Nephron progenitor cell (in vitro differentiated cells): ENCODE measurements around the gene KLK12.

Experiments
- DNase-seq: peaks from one replicate; pipeline ENCODE4 v3.0.0; 2021
- H3K27ac Mint-ChIP-seq: 2 replicates; pipeline ENCODE4 v1.8.0; 2021; ENCODE audit warnings: mild to moderate bottlenecking, moderate library complexity, mixed read lengths
- H3K27me3 Mint-ChIP-seq: 2 replicates; pipeline ENCODE4 v1.8.0; 2021; ENCODE audit warnings: mild to moderate bottlenecking, low read depth, mixed read lengths; ENCODE audit not compliant: poor library complexity
- H3K36me3 Mint-ChIP-seq: 2 replicates; pipeline ENCODE4 v1.8.0; 2021; ENCODE audit warnings: low read depth, mixed read lengths
- H3K4me1 Mint-ChIP-seq: 2 replicates; pipeline ENCODE4 v1.8.0; 2021; ENCODE audit warnings: mixed read lengths
- H3K4me3 Mint-ChIP-seq: 2 replicates; pipeline ENCODE4 v1.8.0; 2021; ENCODE audit warnings: mild to moderate bottlenecking, moderate library complexity, mixed read lengths
- H3K9me3 Mint-ChIP-seq: 2 replicates; pipeline ENCODE4 v1.8.0; 2021; ENCODE audit warnings: mild to moderate bottlenecking, moderate library complexity, mixed read lengths
- CTCF ChIP-seq: fragments of 200-600 bp; sonication (generic); IDR thresholded peaks from 2 replicates; pipeline ENCODE4 v1.5.0; 2021; ENCODE audit warnings: antibody characterized with exemption

The KLK12 gene

DNA sequence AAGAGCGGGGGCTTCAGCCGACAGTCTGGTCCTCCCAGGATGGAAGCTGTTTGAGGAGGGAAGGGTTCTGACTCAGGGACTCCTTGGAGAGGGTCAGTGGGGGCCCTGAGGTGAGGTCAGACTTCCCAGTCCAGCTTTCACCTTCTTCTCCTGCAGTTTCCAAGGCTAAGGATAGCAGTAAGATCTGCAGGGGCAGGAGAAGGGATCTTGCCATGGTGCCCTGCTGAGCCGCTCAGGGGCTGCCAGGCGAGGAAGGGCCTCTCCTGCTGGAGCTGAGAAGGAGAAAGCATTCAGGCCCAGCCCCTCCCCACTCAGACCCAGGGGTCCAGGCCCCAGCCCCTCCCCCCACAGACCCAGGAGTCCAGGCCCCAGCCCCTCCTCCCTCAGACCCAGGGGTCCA, 52.6 kb downstream of the KLK12 start:
- Mint-ChIP-seq H3K4me1 (peaks cover 50% of the 10 kb centered on the region), H3K9me3 (peaks cover 6% of the 10 kb centered on the region), H3K27me3 (peaks cover 63% of the 10 kb centered on the region), H3K4me3 (no peak overlapping the region), H3K27ac (no peak overlapping the region), H3K36me3 (peaks cover 1% of the 10 kb centered on the region)
- DNase-seq: no peak
- TF ChIP-seq CTCF: no peak

DNA sequence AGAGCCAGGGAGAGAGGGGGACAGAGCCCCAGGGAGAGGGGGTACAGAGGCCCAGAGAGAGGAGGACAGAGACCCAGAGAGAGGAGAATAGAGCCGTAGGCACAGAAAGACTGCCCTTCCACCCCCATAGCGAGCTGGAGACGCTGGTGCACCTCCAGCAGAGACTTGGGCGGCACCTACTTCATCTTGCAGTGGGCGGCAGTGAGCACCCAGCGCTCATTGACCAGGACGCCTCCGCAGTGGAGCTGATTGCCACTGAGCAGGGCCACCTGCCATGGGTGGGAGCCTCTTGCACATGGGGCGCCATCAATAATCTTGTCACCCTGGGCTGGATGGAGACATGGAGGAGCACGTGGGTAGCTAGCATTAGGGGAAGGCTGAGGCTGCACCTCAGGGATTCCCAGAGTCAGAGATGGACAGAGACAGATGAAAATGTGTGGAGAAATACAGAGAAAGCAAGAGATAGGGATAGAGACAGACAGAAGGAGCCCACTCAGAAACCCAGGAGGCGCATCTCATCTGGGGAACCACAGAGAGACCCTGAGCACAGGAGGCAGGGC, 53.1 kb downstream of the KLK12 start:
- no peak overlapping the region for H3K27ac Mint-ChIP-seq
- TF ChIP-seq CTCF: no peak
- DNase-seq: no peak

DNA sequence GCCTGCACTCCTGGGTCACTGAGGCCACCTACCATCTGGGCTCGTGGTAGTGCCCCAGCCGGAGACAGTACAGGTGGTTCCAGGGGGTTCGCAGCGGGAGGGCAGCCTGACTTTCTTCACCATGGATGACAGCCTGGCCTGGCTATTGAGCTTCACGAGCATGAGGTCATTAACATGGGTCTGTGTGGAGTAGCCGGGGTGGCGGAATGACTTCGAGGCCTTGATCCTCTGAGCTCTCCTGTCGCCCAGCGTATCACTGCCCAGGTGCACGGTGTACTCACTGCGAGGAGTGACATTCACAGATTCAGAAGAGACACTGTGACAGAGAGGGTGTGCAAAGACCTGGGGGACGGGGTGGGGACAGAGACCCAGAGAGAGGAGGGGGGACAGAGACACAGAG, 54.6 kb downstream of the KLK12 start:
- no peak overlapping the region for H3K4me3 Mint-ChIP-seq
- H3K27me3 Mint-ChIP-seq: peaks cover 50% of the 10 kb centered on the region
- H3K27ac Mint-ChIP-seq: no peak overlapping the region

More for the DNA sequence above, 53.1 kb downstream of the KLK12 start:
- Mint-ChIP-seq H3K27me3 (peaks cover 61% of the 10 kb centered on the region), H3K9me3 (peaks cover 8% of the 10 kb centered on the region), H3K4me1 (peaks cover 52% of the 10 kb centered on the region), H3K36me3 (peaks cover 4% of the 10 kb centered on the region), H3K4me3 (peak overlapping the region; percentile 23)

DNA sequence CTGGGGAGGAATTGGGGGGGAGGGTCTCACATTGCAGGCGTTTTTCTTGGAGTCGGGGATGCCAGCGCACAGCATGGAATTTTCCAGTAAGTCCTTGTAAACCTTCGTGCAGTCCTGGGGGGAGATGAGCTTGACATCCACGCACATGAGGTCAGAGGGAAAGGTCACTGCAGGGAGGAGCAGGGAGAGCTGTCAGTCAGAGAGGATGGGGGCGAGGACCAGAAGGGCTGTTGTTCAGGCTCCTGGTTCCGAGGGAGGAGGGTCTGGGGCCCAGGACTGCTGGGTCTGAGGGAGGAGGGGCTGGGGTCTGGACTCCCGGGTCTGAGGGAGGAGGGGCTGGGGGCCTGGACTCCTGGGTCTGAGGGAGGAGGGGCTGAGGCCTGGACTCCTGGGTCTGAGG, 55.0 kb downstream of the KLK12 start:
- Mint-ChIP-seq H3K4me3 (no peak overlapping the region), H3K27ac (peak overlapping the region; percentile 51)
- no peak for TF ChIP-seq CTCF

More for the DNA sequence above, 54.6 kb downstream of the KLK12 start:
- peak; percentile 20 for DNase-seq
- Mint-ChIP-seq H3K36me3 (peaks cover 4% of the 10 kb centered on the region), H3K9me3 (peaks cover 8% of the 10 kb centered on the region), H3K4me1 (peaks cover 65% of the 10 kb centered on the region)
- TF ChIP-seq CTCF: no peak

More for the DNA sequence above, 55.0 kb downstream of the KLK12 start:
- Mint-ChIP-seq H3K4me1 (peaks cover 65% of the 10 kb centered on the region), H3K9me3 (peaks cover 4% of the 10 kb centered on the region), H3K27me3 (peaks cover 45% of the 10 kb centered on the region), H3K36me3 (peaks cover 4% of the 10 kb centered on the region)
- no peak for DNase-seq
